Measurements from ENCODE around the gene GALNT2. TPM values are rescaled to one million over a fixed set of nuclear protein-coding genes. Genes with fewer than 3 reads are reported as not detected.

Gene GALNT2
- total RNA-seq, 1 experiment from 2014 or later = 152 TPM

DNA sequence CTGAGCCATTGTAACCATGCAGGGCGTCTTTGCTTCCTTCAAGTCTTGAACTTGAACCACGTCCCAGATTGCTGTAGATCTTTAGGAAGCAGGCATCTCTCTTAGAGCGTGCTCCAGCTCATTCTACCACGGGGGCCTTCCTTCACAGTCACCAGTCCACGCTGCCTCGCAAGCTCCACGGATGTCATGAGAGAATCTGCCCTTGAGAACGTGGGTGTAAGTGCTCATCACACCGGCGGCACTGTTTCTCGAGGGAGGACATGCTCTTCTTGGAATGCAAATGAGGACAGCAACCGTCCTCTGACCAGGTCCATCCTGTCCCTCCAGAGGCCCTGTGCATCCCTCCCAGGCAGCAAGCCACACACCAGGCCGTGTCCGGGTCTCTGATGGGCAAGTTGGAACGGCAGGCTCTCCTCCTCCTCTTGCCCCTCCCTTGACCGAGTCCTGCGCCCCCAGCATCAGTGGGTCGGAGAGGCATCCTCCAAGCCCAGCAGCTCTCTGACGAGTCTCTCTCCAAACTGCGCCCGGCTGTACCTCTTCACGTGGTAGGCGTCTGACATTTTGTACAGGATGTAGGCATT lies 256.0 kb downstream of the GALNT2 start:
- H3K4me3 ChIP-seq (ENCODE audit: low read depth in 2 of 2, low read length in 2 of 2) = no peak overlapping the region
- intact Hi-C loops (cut with micrococcal nuclease; ENCODE audit: unreplicated experiment) = no loop called here
- in situ Hi-C loops (cut with HindIII; ENCODE audit: low pct_unique_long_range_greater_than_20kb, low sequenced_read_pairs) = no loop called here
- H3K27ac ChIP-seq (ENCODE audit: low read length) = no peak overlapping the region
- TF ChIP-seq REST (IDR thresholded peaks at IDR 0.05; ENCODE audit: insufficient read depth in 1 of 2, low read depth in 2 of 2, low read length in 1 of 2) = no peak
- no peak for TF ChIP-seq TCF7L2 (IDR thresholded peaks at IDR 0.05; ENCODE audit: low read depth, low read length)
- TF ChIP-seq SIN3A (IDR thresholded peaks at IDR 0.05; ENCODE audit: borderline replicate concordance, insufficient read depth, low read depth, low read length) = no peak
- no peak for TF ChIP-seq CTCF (IDR thresholded peaks at IDR 0.05)
- no peak for TF ChIP-seq POLR2AphosphoS5 (IDR thresholded peaks at IDR 0.05; ENCODE audit: low read depth, low read length)
- no peak for ATAC-seq
- POLR2A ChIA-PET = no interaction called here
- H3K27me3 ChIP-seq (ENCODE audit: control insufficient read depth, insufficient read depth, low read length) = no peaks in the 10 kb centered on the region; the same call in 1 of the 2 replicates
- H3K36me3 ChIP-seq (ENCODE audit: control insufficient read depth, insufficient read depth, low read length) = no peaks in the 10 kb centered on the region
- no peak for DNase-seq (ENCODE audit: low read depth, low spot score)
- no peaks in the 10 kb centered on the region for H3K9me3 ChIP-seq (ENCODE audit: control insufficient read depth, insufficient read depth, low read depth, low read length)
- H3K4me1 ChIP-seq (ENCODE audit: control insufficient read depth, insufficient read depth, low read length) = no peaks in the 10 kb centered on the region
- CTCF ChIA-PET = interaction anchor here (0.5 kb wide), 1 partner anchor 275 kb away, joined by 5 read pairs; no protein-coding TSS in a partner anchor
- no TSS peak for BruUV-seq (replicated peaks)

- Histone ChIP-seq H3K9me3 (ENCODE audit: control insufficient read depth, insufficient read depth, low read depth, low read length) (no peaks in the 10 kb centered on the region), H3K4me3 (ENCODE audit: low read depth in 2 of 2, low read length in 2 of 2) (no peak overlapping the region), H3K27me3 (ENCODE audit: control insufficient read depth, insufficient read depth, low read length) (no peaks in the 10 kb centered on the region; the same call in 1 of the 2 replicates), H3K4me1 (ENCODE audit: control insufficient read depth, insufficient read depth, low read length) (no peaks in the 10 kb centered on the region), H3K27ac (ENCODE audit: low read length) (no peak overlapping the region), H3K36me3 (ENCODE audit: control insufficient read depth, insufficient read depth, low read length) (no peaks in the 10 kb centered on the region)
- TF ChIP-seq REST (IDR thresholded peaks at IDR 0.05; ENCODE audit: insufficient read depth in 1 of 2, low read depth in 2 of 2, low read length in 1 of 2) = no peak
- no peak for TF ChIP-seq POLR2AphosphoS5 (IDR thresholded peaks at IDR 0.05; ENCODE audit: low read depth, low read length)
- no peak for TF ChIP-seq CTCF (IDR thresholded peaks at IDR 0.05)
- TF ChIP-seq TCF7L2 (IDR thresholded peaks at IDR 0.05; ENCODE audit: low read depth, low read length) = no peak
- TF ChIP-seq SIN3A (IDR thresholded peaks at IDR 0.05; ENCODE audit: borderline replicate concordance, insufficient read depth, low read depth, low read length) = no peak
- DNase-seq (ENCODE audit: low read depth, low spot score) (no peak), ATAC-seq (no peak)
- intact Hi-C loops (cut with micrococcal nuclease; ENCODE audit: unreplicated experiment) = no loop called here
- ChIA-PET POLR2A (no interaction called here), CTCF (no interaction called here)
- in situ Hi-C loops (cut with HindIII; ENCODE audit: low pct_unique_long_range_greater_than_20kb, low sequenced_read_pairs) = no loop called here
- BruUV-seq (replicated peaks) = no TSS peak
These were observed 256.6 kb downstream of the GALNT2 start for GRCh38 chr1:230323686-230324085.
